ENCODE data around the gene BCAS3.

GRCh38 chr17:61415374-61416210, 737.9 kb downstream of the BCAS3 start:
- TF ChIP-seq EP300 (IDR thresholded peaks at IDR 0.05), result no peak
- no peak for TF ChIP-seq CTCF (IDR thresholded peaks at IDR 0.05)
- TF ChIP-seq POLR2A (IDR thresholded peaks at IDR 0.05), result no peak
- no peak for TF ChIP-seq POLR2AphosphoS5 (IDR thresholded peaks at IDR 0.05)
